Measurements from ENCODE around the gene CREB5.

CREB5 gene

DNA sequence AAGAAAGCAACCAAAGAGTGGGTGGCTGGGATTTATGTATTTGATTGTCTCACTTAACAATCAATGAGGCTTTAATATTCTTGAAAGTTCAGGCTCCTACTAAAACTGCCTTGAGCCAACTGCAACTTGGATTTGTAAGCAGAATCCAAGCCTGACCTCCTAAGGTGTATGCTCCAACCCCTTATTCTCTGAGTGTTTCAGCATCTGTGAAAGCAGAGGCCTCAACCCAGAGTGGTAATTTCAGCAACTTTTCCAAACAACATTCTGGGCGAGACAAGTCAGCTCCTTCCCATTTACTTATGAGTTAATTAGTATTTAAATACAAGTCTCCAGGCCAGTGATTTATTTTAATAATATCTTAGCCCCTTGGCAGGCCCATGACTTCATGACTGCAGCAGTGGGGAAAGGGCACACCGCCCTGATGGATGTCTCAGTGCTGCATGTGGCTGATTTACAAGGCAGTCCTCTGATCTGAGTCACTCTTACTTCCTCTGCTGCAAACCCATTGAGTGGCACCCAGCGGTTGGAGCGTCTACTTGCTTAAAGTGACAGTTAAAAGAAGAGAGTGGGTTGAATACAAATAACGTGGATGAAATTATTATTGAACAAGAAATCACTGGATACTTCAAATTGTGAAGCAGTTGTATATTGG, 336.7 kb downstream of the CREB5 start:
- H3K4me1 ChIP-seq (ENCODE audit: insufficient read depth, low read length), result peaks cover 39% of the 10 kb centered on the region
- H3K4me3 ChIP-seq (ENCODE audit: low read length), result no peak overlapping the region
- 49% methylated on average over 4 of the region's 5 CpGs for WGBS
- H3K27me3 ChIP-seq (ENCODE audit: insufficient read depth, low read length), result no peaks in the 10 kb centered on the region
- no peak overlapping the region for H3K27ac ChIP-seq (ENCODE audit: low read depth, low read length)
- H3K36me3 ChIP-seq (ENCODE audit: insufficient read depth, low read length), result no peaks in the 10 kb centered on the region
- no peaks in the 10 kb centered on the region for H3K9me3 ChIP-seq (ENCODE audit: insufficient read depth, low read depth, low read length)
- no peak overlapping the region for H3K9ac ChIP-seq (ENCODE audit: low read depth, low read length)

DNA sequence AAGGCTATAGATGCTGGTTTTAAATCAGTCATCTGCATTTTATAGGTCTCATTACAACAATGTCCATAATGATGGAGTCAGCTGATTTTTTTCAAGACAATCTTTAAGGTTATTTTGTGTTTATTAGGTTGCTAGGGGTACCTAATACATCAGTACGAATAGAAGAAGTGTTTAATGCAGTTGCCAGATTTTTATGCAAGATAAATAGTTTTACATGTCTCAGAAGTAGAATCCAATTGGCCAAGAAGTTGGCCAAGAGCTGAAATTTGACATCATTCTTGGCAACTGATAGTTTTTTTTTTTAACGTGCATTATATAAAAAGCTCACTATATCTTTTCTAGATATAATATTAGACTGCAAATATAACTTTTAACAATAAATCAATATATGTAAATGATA, 337.3 kb downstream of the CREB5 start:
- no peaks in the 10 kb centered on the region for H3K9me3 ChIP-seq (ENCODE audit: insufficient read depth, low read depth, low read length)
- H3K27me3 ChIP-seq (ENCODE audit: insufficient read depth, low read length), result no peaks in the 10 kb centered on the region
- peaks cover 39% of the 10 kb centered on the region for H3K4me1 ChIP-seq (ENCODE audit: insufficient read depth, low read length)
- H3K27ac ChIP-seq (ENCODE audit: low read depth, low read length), result no peak overlapping the region
- no peak overlapping the region for H3K4me3 ChIP-seq (ENCODE audit: low read length)
- no peaks in the 10 kb centered on the region for H3K36me3 ChIP-seq (ENCODE audit: insufficient read depth, low read length)
- no peak overlapping the region for H3K9ac ChIP-seq (ENCODE audit: low read depth, low read length)
- 81% methylated on average over 1 of the region's 2 CpGs for WGBS

DNA sequence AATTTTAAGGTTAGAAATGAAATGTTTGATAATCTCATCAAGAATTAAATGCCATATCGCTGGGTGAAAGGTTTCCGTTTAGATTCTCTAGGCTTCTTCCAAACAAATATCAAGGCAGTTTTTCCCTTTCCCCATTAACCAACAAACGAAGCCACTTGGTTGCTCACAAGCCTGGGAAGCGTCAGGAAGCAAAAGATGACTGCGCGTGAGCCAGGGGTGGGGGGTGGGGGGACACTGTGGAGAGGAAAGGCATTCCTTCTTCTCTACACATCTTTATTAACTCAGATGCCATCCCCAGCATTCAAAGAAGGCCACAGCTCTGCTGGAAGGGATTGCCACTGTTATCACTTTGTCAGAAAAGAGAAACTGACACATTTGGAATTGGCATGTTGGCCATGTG, 338.7 kb downstream of the CREB5 start:
- Histone ChIP-seq H3K9me3 (ENCODE audit: insufficient read depth, low read depth, low read length) (no peaks in the 10 kb centered on the region), H3K36me3 (ENCODE audit: insufficient read depth, low read length) (no peaks in the 10 kb centered on the region), H3K4me1 (ENCODE audit: insufficient read depth, low read length) (peaks cover 35% of the 10 kb centered on the region), H3K27ac (ENCODE audit: low read depth, low read length) (no peak overlapping the region), H3K9ac (ENCODE audit: low read depth, low read length) (no peak overlapping the region), H3K4me3 (ENCODE audit: low read length) (no peak overlapping the region), H3K27me3 (ENCODE audit: insufficient read depth, low read length) (no peaks in the 10 kb centered on the region)
- 78% methylated on average over 2 of the region's 6 CpGs for WGBS

DNA sequence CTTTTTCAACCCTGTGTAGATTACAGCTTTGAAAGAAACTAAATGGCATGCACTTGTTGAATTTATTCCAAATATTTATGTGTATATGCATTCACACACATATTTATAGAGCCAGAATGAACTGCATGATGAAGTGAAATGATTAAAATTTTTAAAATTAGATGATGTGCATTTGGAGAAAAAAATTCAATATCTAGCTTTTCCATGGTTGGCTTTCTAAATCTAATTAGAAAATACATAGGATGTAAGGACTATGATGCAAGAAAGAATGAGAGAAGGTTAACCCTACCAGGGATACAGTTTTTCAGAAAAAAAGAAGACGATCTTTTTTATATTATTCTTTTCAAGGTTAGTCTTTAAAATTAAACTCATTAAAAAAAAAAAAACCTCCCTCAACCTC, 341.3 kb downstream of the CREB5 start:
- Histone ChIP-seq H3K27me3 (ENCODE audit: insufficient read depth, low read length) (no peaks in the 10 kb centered on the region), H3K9me3 (ENCODE audit: insufficient read depth, low read depth, low read length) (no peaks in the 10 kb centered on the region), H3K9ac (ENCODE audit: low read depth, low read length) (no peak overlapping the region), H3K27ac (ENCODE audit: low read depth, low read length) (no peak overlapping the region), H3K36me3 (ENCODE audit: insufficient read depth, low read length) (no peaks in the 10 kb centered on the region), H3K4me3 (ENCODE audit: low read length) (no peak overlapping the region), H3K4me1 (ENCODE audit: insufficient read depth, low read length) (peaks cover 17% of the 10 kb centered on the region)
- WGBS, result no CpG with 5 or more reads among the region's 1 CpG

DNA sequence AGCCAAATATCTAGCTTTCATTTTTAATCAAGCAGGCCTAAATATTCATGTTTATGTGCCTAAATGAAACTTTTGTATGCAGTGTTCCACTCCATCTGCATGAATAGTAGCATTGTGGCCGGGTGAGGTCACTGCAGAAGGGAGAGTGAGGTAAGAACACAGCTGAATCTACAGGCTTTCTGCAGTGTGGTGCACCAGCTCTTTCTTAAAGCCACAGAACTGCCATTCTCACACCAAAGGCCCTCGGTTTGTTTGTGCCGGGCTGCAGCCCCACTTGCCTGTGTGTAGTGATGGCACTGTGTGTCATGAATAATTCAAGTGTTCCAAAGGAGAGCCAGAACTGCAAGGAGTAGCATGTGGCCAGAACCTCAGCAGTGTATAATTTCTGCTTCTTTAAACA, 341.7 kb downstream of the CREB5 start:
- Histone ChIP-seq H3K4me3 (ENCODE audit: low read length) (no peak overlapping the region), H3K36me3 (ENCODE audit: insufficient read depth, low read length) (no peaks in the 10 kb centered on the region), H3K27ac (ENCODE audit: low read depth, low read length) (no peak overlapping the region), H3K4me1 (ENCODE audit: insufficient read depth, low read length) (peaks cover 14% of the 10 kb centered on the region), H3K27me3 (ENCODE audit: insufficient read depth, low read length) (no peaks in the 10 kb centered on the region), H3K9ac (ENCODE audit: low read depth, low read length) (no peak overlapping the region), H3K9me3 (ENCODE audit: insufficient read depth, low read depth, low read length) (no peaks in the 10 kb centered on the region)
- 77% methylated on average over 3 of the region's 3 CpGs for WGBS

DNA sequence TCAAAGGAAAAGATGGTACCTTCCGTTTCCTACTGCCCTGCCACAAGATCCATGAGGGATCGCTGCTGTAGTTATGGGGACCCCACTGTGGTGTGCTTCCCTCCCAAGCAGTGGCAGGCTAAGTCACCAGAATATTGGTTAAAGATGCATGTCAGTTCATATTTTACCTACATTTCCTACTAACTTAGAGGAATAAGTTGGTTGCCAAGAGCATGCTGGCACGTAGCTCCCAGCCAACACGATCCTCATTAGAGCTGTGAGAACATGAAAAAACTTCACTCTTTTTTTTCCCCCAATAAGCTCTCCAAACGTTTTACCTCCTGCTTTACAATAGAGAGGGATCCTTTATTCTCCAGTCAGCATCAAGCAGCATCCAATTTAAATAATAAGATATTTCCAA, 342.1 kb downstream of the CREB5 start:
- Histone ChIP-seq H3K4me1 (ENCODE audit: insufficient read depth, low read length) (peaks cover 18% of the 10 kb centered on the region), H3K9me3 (ENCODE audit: insufficient read depth, low read depth, low read length) (no peaks in the 10 kb centered on the region), H3K27me3 (ENCODE audit: insufficient read depth, low read length) (no peaks in the 10 kb centered on the region), H3K36me3 (ENCODE audit: insufficient read depth, low read length) (no peaks in the 10 kb centered on the region), H3K27ac (ENCODE audit: low read depth, low read length) (no peak overlapping the region), H3K9ac (ENCODE audit: low read depth, low read length) (no peak overlapping the region), H3K4me3 (ENCODE audit: low read length) (no peak overlapping the region)
- 87% methylated on average over 5 of the region's 5 CpGs for WGBS

DNA sequence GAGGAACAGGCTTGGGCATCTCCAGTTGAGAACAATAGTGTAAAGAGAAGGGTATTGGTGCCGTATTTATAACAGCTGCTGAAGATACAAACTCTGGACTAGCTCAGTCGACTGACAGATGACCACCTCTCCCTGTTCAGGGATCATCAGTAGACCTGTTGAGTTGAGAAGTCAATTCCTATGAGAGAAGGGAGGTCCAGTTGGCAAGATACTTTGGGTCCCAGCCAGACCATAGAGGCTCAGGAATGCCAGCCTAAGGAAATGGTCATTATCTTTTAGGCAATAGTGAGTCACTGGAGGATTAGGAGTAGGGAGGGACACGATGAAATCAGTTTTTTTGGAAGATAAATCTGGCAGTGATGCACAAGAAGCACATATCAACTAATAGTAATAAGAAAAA, 342.9 kb downstream of the CREB5 start:
- Histone ChIP-seq H3K27me3 (ENCODE audit: insufficient read depth, low read length) (no peaks in the 10 kb centered on the region), H3K4me1 (ENCODE audit: insufficient read depth, low read length) (peaks cover 15% of the 10 kb centered on the region), H3K4me3 (ENCODE audit: low read length) (no peak overlapping the region), H3K27ac (ENCODE audit: low read depth, low read length) (no peak overlapping the region), H3K9me3 (ENCODE audit: insufficient read depth, low read depth, low read length) (no peaks in the 10 kb centered on the region), H3K36me3 (ENCODE audit: insufficient read depth, low read length) (no peaks in the 10 kb centered on the region), H3K9ac (ENCODE audit: low read depth, low read length) (no peak overlapping the region)
- 96% methylated on average over 3 of the region's 3 CpGs for WGBS

DNA sequence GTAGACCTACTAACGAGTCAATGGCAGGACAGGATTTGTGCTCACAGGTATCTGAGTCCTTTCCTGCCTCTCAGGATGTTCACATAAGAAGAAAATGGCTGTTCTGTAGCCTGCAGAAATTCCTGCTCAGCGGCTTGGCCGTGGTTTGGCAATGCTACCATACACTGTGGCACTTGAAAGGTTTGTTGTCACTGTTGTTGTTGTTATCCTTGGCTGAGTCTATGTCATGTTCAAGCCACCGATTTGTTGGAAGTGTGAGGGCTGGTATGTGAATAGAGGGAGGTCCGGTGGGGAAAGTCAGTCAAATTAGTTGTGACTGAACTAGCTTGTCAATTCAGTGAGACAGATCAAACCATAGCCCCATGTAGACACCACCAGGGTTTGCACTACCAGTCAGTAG, 345.9 kb downstream of the CREB5 start:
- Histone ChIP-seq H3K9ac (ENCODE audit: low read depth, low read length) (no peak overlapping the region), H3K4me3 (ENCODE audit: low read length) (no peak overlapping the region), H3K36me3 (ENCODE audit: insufficient read depth, low read length) (no peaks in the 10 kb centered on the region), H3K4me1 (ENCODE audit: insufficient read depth, low read length) (peaks cover 6% of the 10 kb centered on the region; the same call in 1 of the 2 replicates), H3K9me3 (ENCODE audit: insufficient read depth, low read depth, low read length) (no peaks in the 10 kb centered on the region), H3K27me3 (ENCODE audit: insufficient read depth, low read length) (no peaks in the 10 kb centered on the region), H3K27ac (ENCODE audit: low read depth, low read length) (no peak overlapping the region)
- 93% methylated on average over 5 of the region's 5 CpGs for WGBS

DNA sequence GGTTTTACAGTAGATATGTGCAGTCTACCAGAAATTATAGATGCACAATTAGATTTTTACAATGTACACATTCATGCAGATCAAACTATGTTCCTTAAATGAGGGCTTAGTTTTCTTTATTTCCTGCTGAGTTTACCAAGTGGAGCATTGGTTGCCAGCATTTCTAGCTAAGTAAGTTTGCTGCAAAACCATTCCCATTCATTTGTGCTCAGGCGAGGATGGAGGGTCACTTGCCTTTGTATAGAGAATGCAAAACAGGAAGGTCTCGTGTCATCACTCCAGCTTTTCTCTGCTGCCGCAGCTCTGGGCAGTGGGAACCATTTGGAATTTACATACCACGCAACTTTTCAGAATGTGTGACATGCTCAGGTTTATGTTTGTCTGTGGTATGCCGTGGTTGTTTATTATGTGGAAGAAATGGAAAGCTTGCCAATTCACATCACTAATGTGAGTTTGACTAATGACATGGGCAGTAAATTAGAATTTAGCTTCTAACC, 347.2 kb downstream of the CREB5 start:
- H3K27ac ChIP-seq (ENCODE audit: low read depth, low read length), result no peak overlapping the region
- H3K27me3 ChIP-seq (ENCODE audit: insufficient read depth, low read length), result no peaks in the 10 kb centered on the region
- no peaks in the 10 kb centered on the region for H3K36me3 ChIP-seq (ENCODE audit: insufficient read depth, low read length)
- H3K4me1 ChIP-seq (ENCODE audit: insufficient read depth, low read length), result peaks cover 6% of the 10 kb centered on the region; the same call in 1 of the 2 replicates
- no peak overlapping the region for H3K9ac ChIP-seq (ENCODE audit: low read depth, low read length)
- H3K9me3 ChIP-seq (ENCODE audit: insufficient read depth, low read depth, low read length), result no peaks in the 10 kb centered on the region
- H3K4me3 ChIP-seq (ENCODE audit: low read length), result no peak overlapping the region
- WGBS, result 80% methylated on average over 5 of the region's 5 CpGs

DNA sequence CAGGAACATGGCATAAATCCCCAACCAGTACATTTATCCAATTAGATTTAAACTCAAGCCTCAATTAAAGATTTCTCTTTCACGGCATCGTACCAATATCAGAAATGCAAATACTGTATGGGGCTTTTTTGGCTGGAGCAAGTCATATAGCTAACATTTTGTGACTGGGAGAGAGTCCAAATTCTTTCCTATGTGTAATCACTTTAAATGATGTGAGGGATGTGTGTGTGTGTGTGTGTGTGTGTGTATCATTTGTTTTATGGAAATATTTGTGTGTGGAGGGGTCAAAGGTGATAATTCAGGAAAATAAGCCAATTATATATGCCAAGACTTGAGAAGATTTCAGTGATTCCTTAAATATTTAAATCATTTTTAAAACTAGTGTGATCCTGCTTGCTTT, 349.2 kb downstream of the CREB5 start:
- WGBS, result 93% methylated on average over 2 of the region's 2 CpGs
- H3K27me3 ChIP-seq (ENCODE audit: insufficient read depth, low read length), result no peaks in the 10 kb centered on the region
- peaks cover 6% of the 10 kb centered on the region; the same call in 1 of the 2 replicates for H3K4me1 ChIP-seq (ENCODE audit: insufficient read depth, low read length)
- no peak overlapping the region for H3K9ac ChIP-seq (ENCODE audit: low read depth, low read length)
- no peaks in the 10 kb centered on the region for H3K36me3 ChIP-seq (ENCODE audit: insufficient read depth, low read length)
- H3K9me3 ChIP-seq (ENCODE audit: insufficient read depth, low read depth, low read length), result no peaks in the 10 kb centered on the region
- H3K4me3 ChIP-seq (ENCODE audit: low read length), result no peak overlapping the region
- H3K27ac ChIP-seq (ENCODE audit: low read depth, low read length), result no peak overlapping the region

DNA sequence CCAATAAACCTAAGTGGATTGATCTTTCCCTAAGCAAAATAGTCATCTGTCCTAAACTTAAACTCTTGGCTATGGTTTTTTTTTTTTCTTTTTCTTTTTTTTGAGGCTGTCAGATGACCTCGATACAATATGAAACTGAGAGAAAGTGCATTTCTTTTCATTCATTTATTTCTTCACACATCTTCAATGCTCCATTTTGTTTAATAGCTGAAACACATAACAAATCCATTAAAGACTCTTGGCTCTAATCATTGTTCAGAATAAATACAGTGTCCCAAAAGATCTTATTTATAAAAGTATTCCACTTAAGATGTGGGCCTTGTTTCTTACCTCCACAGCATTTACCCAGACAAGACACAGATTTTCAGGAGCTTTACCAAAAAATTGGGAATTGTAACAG, 350.3 kb downstream of the CREB5 start:
- H3K9ac ChIP-seq (ENCODE audit: low read depth, low read length), result no peak overlapping the region
- no peaks in the 10 kb centered on the region for H3K36me3 ChIP-seq (ENCODE audit: insufficient read depth, low read length)
- 90% methylated on average over 1 of the region's 1 CpG for WGBS
- no peaks in the 10 kb centered on the region for H3K27me3 ChIP-seq (ENCODE audit: insufficient read depth, low read length)
- no peak overlapping the region for H3K4me3 ChIP-seq (ENCODE audit: low read length)
- H3K27ac ChIP-seq (ENCODE audit: low read depth, low read length), result no peak overlapping the region
- peaks cover 6% of the 10 kb centered on the region; the same call in 1 of the 2 replicates for H3K4me1 ChIP-seq (ENCODE audit: insufficient read depth, low read length)
- no peaks in the 10 kb centered on the region for H3K9me3 ChIP-seq (ENCODE audit: insufficient read depth, low read depth, low read length)

DNA sequence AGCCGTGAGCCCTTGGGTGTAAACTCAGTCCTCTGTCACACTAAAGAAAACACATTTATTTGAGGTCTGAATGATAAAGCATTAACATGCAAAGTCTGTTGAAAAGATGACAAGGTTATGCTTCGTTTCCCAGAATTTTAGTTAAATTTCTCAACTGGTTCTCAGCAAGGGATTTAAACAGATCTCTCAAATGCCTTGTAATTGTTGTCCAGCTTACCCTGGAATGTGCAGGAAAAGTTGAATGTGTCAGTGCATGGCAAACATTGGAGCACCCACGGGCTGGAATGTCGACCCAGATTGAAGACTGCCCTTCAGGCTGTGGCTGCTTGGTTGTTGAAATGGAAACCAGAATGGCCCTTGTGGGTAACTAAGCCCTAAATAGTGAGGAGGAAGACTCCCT, 354.0 kb downstream of the CREB5 start:
- Histone ChIP-seq H3K4me3 (ENCODE audit: low read length) (no peak overlapping the region), H3K9me3 (ENCODE audit: insufficient read depth, low read depth, low read length) (no peaks in the 10 kb centered on the region), H3K27me3 (ENCODE audit: insufficient read depth, low read length) (no peaks in the 10 kb centered on the region), H3K4me1 (ENCODE audit: insufficient read depth, low read length) (no peaks in the 10 kb centered on the region), H3K27ac (ENCODE audit: low read depth, low read length) (no peak overlapping the region), H3K9ac (ENCODE audit: low read depth, low read length) (no peak overlapping the region), H3K36me3 (ENCODE audit: insufficient read depth, low read length) (no peaks in the 10 kb centered on the region)
- 91% methylated on average over 4 of the region's 4 CpGs for WGBS
